Loucy (cell line): Measurements from ENCODE around the gene FOXF1.

Experiments used
- H2AFZ ChIP-seq: fragments of 200-600 bp; sonication (generic); 2 replicates; pipeline ENCODE4 v1.6.0; 2016; ENCODE audit warnings: antibody characterized with exemption, mild to moderate bottlenecking, low read length, moderate library complexity
- H3F3A ChIP-seq: fragments of 200-600 bp; 2 replicates; pipeline ENCODE4 v1.6.0; 2016; ENCODE audit warnings: antibody characterized with exemption, low read depth, mild to moderate bottlenecking
- H3K27me3 ChIP-seq: fragments of 200-600 bp; sonication (generic); 2 replicates; pipeline ENCODE4 v1.6.1; 2014; ENCODE audit warnings: low read length, mild to moderate bottlenecking; ENCODE audit not compliant: insufficient read depth, poor library complexity, severe bottlenecking
- H3K36me3 ChIP-seq: fragments of 200-600 bp; sonication (generic); 2 replicates; pipeline ENCODE4 v1.6.1; 2016; ENCODE audit warnings: low read length; ENCODE audit not compliant: insufficient read depth
- H3K4me1 ChIP-seq: fragments of 200-600 bp; sonication (generic); 2 replicates; pipeline ENCODE4 v1.5.1; 2014; ENCODE audit warnings: low read length, mild to moderate bottlenecking; ENCODE audit not compliant: insufficient read depth, poor library complexity, severe bottlenecking
- H3K4me2 ChIP-seq: fragments of 200-600 bp; sonication (generic); 2 replicates; pipeline ENCODE4 v1.6.0; 2014; ENCODE audit warnings: antibody characterized with exemption, low read length, low read depth, mild to moderate bottlenecking; ENCODE audit not compliant: poor library complexity, severe bottlenecking
- H3K4me3 ChIP-seq: fragments of 200-600 bp; sonication (generic); 2 replicates; pipeline ENCODE4 v1.5.1; 2014; ENCODE audit warnings: low read length, mild to moderate bottlenecking, mixed read lengths; ENCODE audit not compliant: poor library complexity, severe bottlenecking
- H3K79me2 ChIP-seq: fragments of 200-600 bp; sonication (generic); 2 replicates; pipeline ENCODE4 v1.6.1; 2014; ENCODE audit warnings: low read length; ENCODE audit not compliant: insufficient read depth
- H3K9ac ChIP-seq: fragments of 200-600 bp; sonication (generic); 2 replicates; pipeline ENCODE4 v1.6.0; 2014; ENCODE audit warnings: mild to moderate bottlenecking, low read depth, low read length, moderate library complexity; ENCODE audit not compliant: poor library complexity, severe bottlenecking
- H3K9me2 ChIP-seq: fragments of 200-600 bp; sonication (generic); replicated peaks from 2 replicates; pipeline ENCODE4 v1.6.1; 2016; ENCODE audit warnings: low read depth, low read length, mixed read lengths
- H3K9me3 ChIP-seq: fragments of 200-600 bp; sonication (generic); 2 replicates; pipeline ENCODE4 v1.6.1; 2014; ENCODE audit warnings: mild to moderate bottlenecking, antibody characterized with exemption, low read length, low read depth; ENCODE audit not compliant: insufficient read depth
- H4K20me1 ChIP-seq: fragments of 200-600 bp; sonication (generic); 2 replicates; pipeline ENCODE4 v1.6.0; 2014; ENCODE audit warnings: antibody characterized with exemption, low read length, mild to moderate bottlenecking; ENCODE audit not compliant: insufficient read depth, poor library complexity, severe bottlenecking
- EZH2phosphoT487 ChIP-seq: fragments of 200-600 bp; IDR thresholded peaks from 2 replicates; pipeline ENCODE4 v1.6.1; 2018; ENCODE audit warnings: antibody characterized with exemption, mild to moderate bottlenecking, moderate library complexity, borderline replicate concordance
- TF ChIP-seq, protein P1 (sequence below): fragments of 200-600 bp; sonication (generic); conservative IDR thresholded peaks from 2 replicates; pipeline ENCODE4 v1.5.1; 2014; ENCODE audit warnings: mild to moderate bottlenecking, antibody characterized with exemption, low read length

The FOXF1 gene

DNA sequence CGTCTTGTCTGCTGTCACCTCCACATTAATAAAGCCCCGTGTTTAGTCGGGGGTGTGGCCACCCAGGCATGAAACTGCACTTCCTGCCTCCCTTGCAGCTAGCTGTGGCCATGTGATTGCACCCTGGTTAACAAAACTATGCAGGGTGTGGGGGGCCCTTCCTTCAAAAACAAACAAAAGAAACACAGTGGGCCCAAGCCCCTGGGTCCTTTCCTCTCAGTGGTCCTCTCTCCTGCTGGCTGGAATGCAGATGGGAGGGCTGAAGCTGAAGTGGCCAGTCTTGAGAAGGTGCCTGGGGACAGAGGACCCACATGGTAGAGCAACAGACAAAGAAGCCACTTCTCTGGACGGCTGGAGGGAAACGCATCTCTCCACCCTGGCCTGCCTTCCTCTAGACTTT is 38.0 kb upstream of the FOXF1 start:
- no peak overlapping the region for H3K4me3 ChIP-seq
- H3K4me1 ChIP-seq: no peaks in the 10 kb centered on the region
- no peaks in the 10 kb centered on the region for H3K9me2 ChIP-seq
- H3K79me2 ChIP-seq: no peaks in the 10 kb centered on the region
- H4K20me1 ChIP-seq: no peaks in the 10 kb centered on the region
- H3F3A ChIP-seq: no peaks in the 10 kb centered on the region
- H3K4me2 ChIP-seq: no peak overlapping the region
- no peak overlapping the region for H2AFZ ChIP-seq
- no peaks in the 10 kb centered on the region for H3K36me3 ChIP-seq
- no peaks in the 10 kb centered on the region; the same call in 1 of the 2 replicates for H3K9me3 ChIP-seq
- no peak for TF ChIP-seq EZH2phosphoT487
- TF ChIP-seq, protein P1, sequence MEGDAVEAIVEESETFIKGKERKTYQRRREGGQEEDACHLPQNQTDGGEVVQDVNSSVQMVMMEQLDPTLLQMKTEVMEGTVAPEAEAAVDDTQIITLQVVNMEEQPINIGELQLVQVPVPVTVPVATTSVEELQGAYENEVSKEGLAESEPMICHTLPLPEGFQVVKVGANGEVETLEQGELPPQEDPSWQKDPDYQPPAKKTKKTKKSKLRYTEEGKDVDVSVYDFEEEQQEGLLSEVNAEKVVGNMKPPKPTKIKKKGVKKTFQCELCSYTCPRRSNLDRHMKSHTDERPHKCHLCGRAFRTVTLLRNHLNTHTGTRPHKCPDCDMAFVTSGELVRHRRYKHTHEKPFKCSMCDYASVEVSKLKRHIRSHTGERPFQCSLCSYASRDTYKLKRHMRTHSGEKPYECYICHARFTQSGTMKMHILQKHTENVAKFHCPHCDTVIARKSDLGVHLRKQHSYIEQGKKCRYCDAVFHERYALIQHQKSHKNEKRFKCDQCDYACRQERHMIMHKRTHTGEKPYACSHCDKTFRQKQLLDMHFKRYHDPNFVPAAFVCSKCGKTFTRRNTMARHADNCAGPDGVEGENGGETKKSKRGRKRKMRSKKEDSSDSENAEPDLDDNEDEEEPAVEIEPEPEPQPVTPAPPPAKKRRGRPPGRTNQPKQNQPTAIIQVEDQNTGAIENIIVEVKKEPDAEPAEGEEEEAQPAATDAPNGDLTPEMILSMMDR: no peak
- H3K27me3 ChIP-seq: no peaks in the 10 kb centered on the region
- H3K9ac ChIP-seq: no peak overlapping the region

GRCh38 chr16:86476956-86477534 is 33.3 kb upstream of the FOXF1 start:
- H3K27me3 ChIP-seq: no peaks in the 10 kb centered on the region
- no peaks in the 10 kb centered on the region; the same call in 1 of the 2 replicates for H3K9me3 ChIP-seq
- H4K20me1 ChIP-seq: no peaks in the 10 kb centered on the region
- no peak overlapping the region for H3K4me2 ChIP-seq
- no peaks in the 10 kb centered on the region for H3F3A ChIP-seq
- no peak overlapping the region for H3K9ac ChIP-seq
- no peak for TF ChIP-seq EZH2phosphoT487
- TF ChIP-seq, protein P1: no peak
- no peaks in the 10 kb centered on the region for H3K9me2 ChIP-seq
- no peak overlapping the region for H3K4me3 ChIP-seq
- no peaks in the 10 kb centered on the region for H3K4me1 ChIP-seq
- no peaks in the 10 kb centered on the region for H3K36me3 ChIP-seq
- no peak overlapping the region for H2AFZ ChIP-seq
- no peaks in the 10 kb centered on the region for H3K79me2 ChIP-seq

DNA sequence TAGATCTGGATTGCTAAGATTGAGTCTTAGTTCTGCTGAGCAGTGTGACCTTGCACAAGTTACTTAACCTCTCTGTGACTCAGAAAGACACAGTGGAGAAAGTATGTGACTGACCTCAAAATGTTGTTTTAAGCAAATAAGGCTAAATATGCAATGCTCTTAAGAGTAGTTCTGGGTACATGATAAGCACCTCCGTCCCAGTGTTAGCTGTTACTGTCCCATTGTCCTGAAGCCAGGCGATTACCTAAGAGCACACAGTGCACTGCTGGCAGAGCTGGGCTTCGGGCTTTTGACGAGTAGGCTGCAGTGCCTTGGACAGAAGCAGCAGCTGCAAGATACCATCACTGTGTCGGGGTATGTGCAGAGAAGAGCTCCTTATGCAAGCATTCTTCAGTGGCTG is 32.7 kb upstream of the FOXF1 start:
- Histone ChIP-seq H3K9ac (no peak overlapping the region), H2AFZ (no peak overlapping the region), H3K4me3 (no peak overlapping the region), H3K79me2 (no peaks in the 10 kb centered on the region), H3K4me2 (no peak overlapping the region), H3K9me3 (no peaks in the 10 kb centered on the region), H3K4me1 (no peaks in the 10 kb centered on the region), H4K20me1 (no peaks in the 10 kb centered on the region), H3K9me2 (no peaks in the 10 kb centered on the region), H3K27me3 (no peaks in the 10 kb centered on the region), H3K36me3 (no peaks in the 10 kb centered on the region), H3F3A (no peaks in the 10 kb centered on the region)
- TF ChIP-seq, protein P1: no peak
- TF ChIP-seq EZH2phosphoT487: no peak
